OCI-LY7 (cell line): ENCODE results near the gene OR10R2. TPM values are rescaled to one million over a fixed set of nuclear protein-coding genes. Genes with fewer than 3 reads are reported as not detected.

Experiments
- BruUV-seq: library from RNA; stranded (reverse); fragments of 400-500 nt; replicated peaks from 2 replicates; lab custom pipeline; 2021; lab: Mats Ljungman, UMichigan
- CTCF ChIA-PET: fragments of 300-600 bp; sonication (Branson Sonifier 250); formaldehyde crosslinking; loops from one replicate; lab custom pipeline; 2022; ENCODE audit warnings: antibody characterized with exemption; ENCODE audit not compliant: unreplicated experiment; lab: Charles Lee
- POLR2A ChIA-PET: fragments of 300-600 bp; sonication (Branson Sonifier 250); formaldehyde crosslinking; loops from one replicate; lab custom pipeline; 2022; ENCODE audit warnings: antibody characterized with exemption; lab: Charles Lee
- DNase-seq: peaks from one replicate; pipeline ENCODE4 v3.0.0-alpha.2; 2015; ENCODE audit warnings: low spot score
- H2AFZ ChIP-seq: fragments of 200-600 bp; sonication (generic), shearing (Covaris generic); 2 replicates; pipeline ENCODE4 v1.6.1; 2014; ENCODE audit warnings: mild to moderate bottlenecking, antibody characterized with exemption, low read length, moderate library complexity
- H3K27ac ChIP-seq: fragments of 200-600 bp; sonication (generic); 2 replicates; pipeline ENCODE4 v1.5.1; 2014; ENCODE audit warnings: mixed run types, low read depth, mild to moderate bottlenecking, moderate library complexity, low read length, inconsistent platforms; ENCODE audit not compliant: poor library complexity, severe bottlenecking
- H3K36me3 ChIP-seq: fragments of 200-600 bp; sonication (generic); 2 replicates; pipeline ENCODE4 v1.6.1; 2014; ENCODE audit warnings: mild to moderate bottlenecking, antibody characterized with exemption, low read length, moderate library complexity, mixed read lengths; ENCODE audit not compliant: insufficient read depth
- H3K4me1 ChIP-seq: fragments of 200-600 bp; sonication (generic); 2 replicates; pipeline ENCODE4 v1.5.1; 2014; ENCODE audit warnings: mild to moderate bottlenecking, low read length; ENCODE audit not compliant: insufficient read depth, poor library complexity, severe bottlenecking
- H3K4me2 ChIP-seq: fragments of 200-600 bp; sonication (generic); 2 replicates; pipeline ENCODE4 v1.6.1; 2014; ENCODE audit warnings: mild to moderate bottlenecking, low read length
- H3K4me3 ChIP-seq: fragments of 200-600 bp; sonication (generic); 2 replicates; pipeline ENCODE4 v1.5.1; 2014; ENCODE audit warnings: mild to moderate bottlenecking, low read depth, low read length; ENCODE audit not compliant: poor library complexity, severe bottlenecking
- H3K79me2 ChIP-seq: fragments of 200-600 bp; sonication (generic); 2 replicates; pipeline ENCODE4 v1.6.1; 2016; ENCODE audit warnings: low read depth, mild to moderate bottlenecking, low read length, moderate library complexity, mixed read lengths; ENCODE audit not compliant: insufficient read depth
- H3K9me2 ChIP-seq: fragments of 200-600 bp; sonication (generic); 2 replicates; pipeline ENCODE4 v1.6.1; 2016; ENCODE audit warnings: mild to moderate bottlenecking, low read length, mixed read lengths; ENCODE audit not compliant: insufficient read depth
- H3K9me3 ChIP-seq: fragments of 200-600 bp; sonication (generic); 2 replicates; pipeline ENCODE4 v1.6.1; 2014; ENCODE audit warnings: mild to moderate bottlenecking, mixed run types, low read length, mixed read lengths
- H4K20me1 ChIP-seq: fragments of 200-600 bp; sonication (generic); 2 replicates; pipeline ENCODE4 v1.6.1; 2014; ENCODE audit warnings: mild to moderate bottlenecking, antibody characterized with exemption, low read length, moderate library complexity, mixed read lengths; ENCODE audit not compliant: insufficient read depth
- EZH2phosphoT487 ChIP-seq: fragments of 200-600 bp; sonication (generic); IDR thresholded peaks from 2 replicates; pipeline ENCODE4 v1.6.1; 2018; ENCODE audit warnings: low read depth, borderline replicate concordance, mild to moderate bottlenecking, mixed run types, antibody characterized with exemption, low read length, moderate library complexity, mixed read lengths
- intact Hi-C: fragments of 100-400 bp; cut with micrococcal nuclease; formaldehyde crosslinking; loops from one replicate; pipeline ENCODE4 v1.10.0; 2022; ENCODE audit not compliant: unreplicated experiment
- total RNA-seq, 2 experiments: library from RNA; depleted of rRNA in 1 of 2; stranded (reverse); fragments of >200 nt in 1 of 2; shearing (Covaris generic) in 1 of 2; gene quantifications; 2 replicates each; pipeline ENCODE4 v1.2.3, GENCODE V29; 2014 to 2022
- TF ChIP-seq, protein P1 (sequence below): fragments of 200-600 bp; sonication (generic); conservative IDR thresholded peaks from 2 replicates; pipeline ENCODE4 v1.5.1; 2014; ENCODE audit warnings: mild to moderate bottlenecking, antibody characterized with exemption, low read length, moderate library complexity, mixed read lengths

Gene OR10R2
- total RNA-seq, 2 experiments from 2014 or later = not detected

DNA sequence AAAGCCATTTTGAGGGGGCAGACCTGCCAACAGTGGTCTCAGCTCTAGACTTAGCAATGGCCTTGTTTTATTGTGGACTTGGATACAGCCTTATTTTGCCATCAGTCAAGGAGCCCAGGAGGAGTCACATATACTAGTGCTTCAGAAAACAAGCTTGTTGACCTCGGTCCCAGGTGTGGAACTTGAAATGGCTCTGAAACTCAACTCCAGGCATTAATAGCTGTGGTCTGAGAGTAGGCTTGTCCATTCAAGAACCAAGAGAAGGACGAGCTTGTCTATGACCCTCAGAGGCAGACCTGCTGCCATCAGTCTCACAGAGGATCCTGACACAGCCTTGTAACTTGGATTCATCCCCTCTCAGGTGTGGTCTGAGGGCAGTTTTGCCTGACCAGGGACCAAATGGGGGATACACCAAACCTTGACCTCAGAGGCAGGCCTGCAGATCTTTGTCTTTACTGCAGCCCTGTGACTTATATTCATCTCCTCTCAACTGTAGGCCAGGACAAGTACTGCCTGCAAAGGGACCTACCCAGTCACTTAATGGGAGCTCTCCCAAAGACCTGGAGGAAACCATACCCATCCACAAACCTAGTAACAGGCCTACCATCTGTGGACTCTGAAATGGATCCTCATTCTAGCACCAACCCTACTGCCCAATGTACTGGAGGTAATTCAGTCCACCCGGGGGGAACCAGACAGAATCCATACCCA, 49.1 kb downstream of the OR10R2 start:
- no peak overlapping the region for H3K4me3 ChIP-seq
- H4K20me1 ChIP-seq = no peaks in the 10 kb centered on the region
- no peak for DNase-seq
- no peaks in the 10 kb centered on the region for H3K4me1 ChIP-seq
- intact Hi-C loops = no loop called here
- no peak for TF ChIP-seq EZH2phosphoT487
- TF ChIP-seq, protein P1, sequence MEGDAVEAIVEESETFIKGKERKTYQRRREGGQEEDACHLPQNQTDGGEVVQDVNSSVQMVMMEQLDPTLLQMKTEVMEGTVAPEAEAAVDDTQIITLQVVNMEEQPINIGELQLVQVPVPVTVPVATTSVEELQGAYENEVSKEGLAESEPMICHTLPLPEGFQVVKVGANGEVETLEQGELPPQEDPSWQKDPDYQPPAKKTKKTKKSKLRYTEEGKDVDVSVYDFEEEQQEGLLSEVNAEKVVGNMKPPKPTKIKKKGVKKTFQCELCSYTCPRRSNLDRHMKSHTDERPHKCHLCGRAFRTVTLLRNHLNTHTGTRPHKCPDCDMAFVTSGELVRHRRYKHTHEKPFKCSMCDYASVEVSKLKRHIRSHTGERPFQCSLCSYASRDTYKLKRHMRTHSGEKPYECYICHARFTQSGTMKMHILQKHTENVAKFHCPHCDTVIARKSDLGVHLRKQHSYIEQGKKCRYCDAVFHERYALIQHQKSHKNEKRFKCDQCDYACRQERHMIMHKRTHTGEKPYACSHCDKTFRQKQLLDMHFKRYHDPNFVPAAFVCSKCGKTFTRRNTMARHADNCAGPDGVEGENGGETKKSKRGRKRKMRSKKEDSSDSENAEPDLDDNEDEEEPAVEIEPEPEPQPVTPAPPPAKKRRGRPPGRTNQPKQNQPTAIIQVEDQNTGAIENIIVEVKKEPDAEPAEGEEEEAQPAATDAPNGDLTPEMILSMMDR = no peak
- H3K36me3 ChIP-seq = no peaks in the 10 kb centered on the region
- H3K9me2 ChIP-seq = no peaks in the 10 kb centered on the region; the same call in 1 of the 2 replicates
- no peak overlapping the region for H2AFZ ChIP-seq
- ChIA-PET POLR2A (no interaction called here), CTCF (interaction anchor here (0.5 kb wide), 1 partner anchor 512 kb away, joined by 3 read pairs; no protein-coding TSS in a partner anchor)
- H3K4me2 ChIP-seq = no peak overlapping the region
- H3K9me3 ChIP-seq = no peaks in the 10 kb centered on the region
- no TSS peak for BruUV-seq
- no peak overlapping the region for H3K27ac ChIP-seq
- H3K79me2 ChIP-seq = no peaks in the 10 kb centered on the region

DNA sequence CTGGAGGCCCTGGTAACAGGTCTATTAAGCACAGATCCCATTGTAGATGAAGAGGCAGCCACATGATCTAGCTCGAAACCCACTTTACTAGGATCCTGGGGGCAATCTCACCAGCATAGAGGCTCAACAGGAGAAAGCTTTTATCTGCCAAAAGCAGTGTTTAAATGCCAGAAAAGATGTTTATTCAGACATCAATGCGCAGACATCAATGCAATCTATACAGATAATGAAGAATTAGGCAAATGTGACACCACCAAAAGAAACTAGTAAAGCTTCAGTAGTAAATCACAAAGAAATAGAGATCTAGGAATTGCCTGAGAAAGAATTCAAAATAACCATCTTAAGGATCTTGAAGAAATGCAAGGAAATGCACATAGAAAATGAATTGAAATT, 49.6 kb downstream of the OR10R2 start:
- H3K36me3 ChIP-seq = no peaks in the 10 kb centered on the region
- H3K9me2 ChIP-seq = no peaks in the 10 kb centered on the region; the same call in 1 of the 2 replicates
- POLR2A ChIA-PET = interaction anchor here (0.6 to 0.7 kb wide), 2 partner anchors 315 to 644 kb away, joined by 3 read pairs; no protein-coding TSS in a partner anchor
- intact Hi-C loops = no loop called here
- no peak for DNase-seq
- no TSS peak for BruUV-seq
- H3K4me1 ChIP-seq = no peaks in the 10 kb centered on the region
- no peak overlapping the region for H3K27ac ChIP-seq
- H3K4me2 ChIP-seq = no peak overlapping the region
- H3K4me3 ChIP-seq = no peak overlapping the region
- CTCF ChIA-PET = interaction anchor here (0.5 kb wide), 1 partner anchor 512 kb away, joined by 3 read pairs; no protein-coding TSS in a partner anchor
- no peaks in the 10 kb centered on the region for H3K9me3 ChIP-seq
- H4K20me1 ChIP-seq = no peaks in the 10 kb centered on the region
- H3K79me2 ChIP-seq = no peaks in the 10 kb centered on the region
- no peak overlapping the region for H2AFZ ChIP-seq
- TF ChIP-seq, protein P1 = no peak
- no peak for TF ChIP-seq EZH2phosphoT487

DNA sequence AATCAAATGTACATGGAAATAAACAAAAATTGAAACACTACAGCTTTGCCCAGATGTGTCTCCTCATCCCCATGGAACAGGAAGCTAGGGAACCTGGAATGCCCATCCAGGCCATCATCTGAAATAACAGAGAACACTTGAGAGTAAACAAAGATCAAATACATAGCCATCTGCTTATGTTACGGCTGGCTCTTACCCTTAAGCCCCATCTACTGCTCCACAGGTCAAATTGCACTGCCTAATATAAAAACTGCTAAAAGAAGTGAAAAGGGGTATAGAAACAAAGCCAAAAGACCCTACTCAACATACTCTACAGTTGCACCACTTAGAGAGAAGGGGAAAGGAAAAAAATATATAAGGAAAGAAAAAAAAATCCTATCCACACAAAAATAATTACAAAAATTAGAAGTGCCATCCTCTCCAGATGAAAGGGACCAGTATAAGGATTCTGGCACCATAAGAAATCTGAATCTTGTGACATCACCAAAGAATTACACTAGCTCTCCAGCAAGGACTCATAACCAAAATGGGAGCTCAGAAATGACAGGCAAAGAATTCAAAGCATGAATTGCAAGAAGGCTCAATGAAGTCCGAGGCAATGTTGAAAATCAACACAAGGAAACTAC, 55.3 kb downstream of the OR10R2 start:
- no peak overlapping the region for H3K4me2 ChIP-seq
- POLR2A ChIA-PET = interaction anchor here (0.5 kb wide), 1 partner anchor 83 kb away, joined by 5 read pairs; no protein-coding TSS in a partner anchor
- intact Hi-C loops = no loop called here
- no TSS peak for BruUV-seq
- CTCF ChIA-PET = no interaction called here
- H2AFZ ChIP-seq = no peak overlapping the region
- H3K79me2 ChIP-seq = no peaks in the 10 kb centered on the region
- H3K9me2 ChIP-seq = no peaks in the 10 kb centered on the region
- H4K20me1 ChIP-seq = no peaks in the 10 kb centered on the region
- TF ChIP-seq EZH2phosphoT487 = no peak
- TF ChIP-seq, protein P1 = peak; percentile 76
- H3K27ac ChIP-seq = no peak overlapping the region
- no peaks in the 10 kb centered on the region for H3K9me3 ChIP-seq
- H3K36me3 ChIP-seq = no peaks in the 10 kb centered on the region
- no peak overlapping the region for H3K4me3 ChIP-seq
- no peaks in the 10 kb centered on the region for H3K4me1 ChIP-seq
- DNase-seq = peak; percentile 45
